ENCODE results near the gene CHRNA7.

DNA sequence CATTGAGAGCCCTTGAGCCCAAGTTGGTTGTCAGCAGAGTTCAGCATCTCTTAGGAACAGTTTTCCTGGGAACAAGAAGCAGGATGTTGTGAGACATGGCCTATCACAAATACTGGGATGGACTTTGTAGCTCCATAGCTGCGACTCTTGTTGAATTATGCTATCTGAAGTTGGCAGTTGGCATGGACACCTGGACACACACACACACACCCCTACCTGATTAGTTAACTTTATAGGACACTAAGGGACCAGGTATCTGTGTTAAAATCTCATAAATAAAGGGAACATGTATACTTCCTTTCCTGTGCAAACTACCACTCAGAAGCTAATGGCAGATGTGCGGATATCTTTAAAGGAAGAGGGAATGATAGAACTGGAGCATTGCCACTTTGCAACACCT lies 10.2 kb upstream of the CHRNA7 start:
- no peak for TF ChIP-seq RAD21 (IDR thresholded peaks at IDR 0.05 in 1 of 2, conservative IDR thresholded peaks at IDR 0.05 in 1 of 2; ENCODE audit: low read depth in 2 of 2, low read length in 2 of 2)
- TF ChIP-seq EP300 (IDR thresholded peaks at IDR 0.05; ENCODE audit: borderline replicate concordance in 1 of 2, low read depth in 2 of 2, low read length in 2 of 2) = no peak
- TF ChIP-seq CHD1 (IDR thresholded peaks at IDR 0.05; ENCODE audit: low read depth, low read length) = no peak
- no peak for TF ChIP-seq YY1 (IDR thresholded peaks at IDR 0.05; ENCODE audit: low read depth, low read length)
- TF ChIP-seq HDAC2 (IDR thresholded peaks at IDR 0.05; ENCODE audit: borderline replicate concordance in 1 of 2, low read depth in 2 of 2, low read length in 2 of 2) = no peak
- TF ChIP-seq JUND (IDR thresholded peaks at IDR 0.05; ENCODE audit: low read length) = no peak
- no peak for TF ChIP-seq POLR2A (IDR thresholded peaks at IDR 0.05; ENCODE audit: control extremely low read depth in 1 of 2, low read depth in 2 of 2, low read length in 2 of 2)
- no peak for TF ChIP-seq SP2 (IDR thresholded peaks at IDR 0.05; ENCODE audit: low read length)
- no peak for TF ChIP-seq POLR2AphosphoS5 (IDR thresholded peaks at IDR 0.05; ENCODE audit: low read depth, low read length)
- no peak for TF ChIP-seq CREB1 (IDR thresholded peaks at IDR 0.05)
- no peak for TF ChIP-seq GTF2F1 (IDR thresholded peaks at IDR 0.05; ENCODE audit: borderline replicate concordance, low read depth, low read length)

Measured in H1 (cell line).